ENCODE data around the gene CLDN34.

DNA sequence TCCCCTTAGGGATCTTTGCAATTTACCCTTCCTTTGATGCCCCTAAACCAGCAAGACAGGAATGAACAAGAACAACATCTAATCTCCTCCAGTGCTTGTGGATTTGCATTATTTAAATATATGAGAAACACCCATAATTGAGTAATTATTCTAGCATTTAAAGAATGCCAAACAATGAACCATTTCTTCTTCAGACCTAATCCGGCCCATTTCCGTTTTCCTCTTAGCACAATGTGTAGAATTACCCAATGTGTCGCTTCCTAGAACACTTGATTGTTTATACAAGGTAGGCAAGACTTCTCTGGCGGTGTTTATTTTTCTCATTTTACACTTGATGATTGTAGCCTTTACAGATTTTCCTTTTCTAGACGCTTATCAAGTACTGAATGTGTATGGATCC, 43.5 kb downstream of the CLDN34 start:
- TF ChIP-seq, protein P1, sequence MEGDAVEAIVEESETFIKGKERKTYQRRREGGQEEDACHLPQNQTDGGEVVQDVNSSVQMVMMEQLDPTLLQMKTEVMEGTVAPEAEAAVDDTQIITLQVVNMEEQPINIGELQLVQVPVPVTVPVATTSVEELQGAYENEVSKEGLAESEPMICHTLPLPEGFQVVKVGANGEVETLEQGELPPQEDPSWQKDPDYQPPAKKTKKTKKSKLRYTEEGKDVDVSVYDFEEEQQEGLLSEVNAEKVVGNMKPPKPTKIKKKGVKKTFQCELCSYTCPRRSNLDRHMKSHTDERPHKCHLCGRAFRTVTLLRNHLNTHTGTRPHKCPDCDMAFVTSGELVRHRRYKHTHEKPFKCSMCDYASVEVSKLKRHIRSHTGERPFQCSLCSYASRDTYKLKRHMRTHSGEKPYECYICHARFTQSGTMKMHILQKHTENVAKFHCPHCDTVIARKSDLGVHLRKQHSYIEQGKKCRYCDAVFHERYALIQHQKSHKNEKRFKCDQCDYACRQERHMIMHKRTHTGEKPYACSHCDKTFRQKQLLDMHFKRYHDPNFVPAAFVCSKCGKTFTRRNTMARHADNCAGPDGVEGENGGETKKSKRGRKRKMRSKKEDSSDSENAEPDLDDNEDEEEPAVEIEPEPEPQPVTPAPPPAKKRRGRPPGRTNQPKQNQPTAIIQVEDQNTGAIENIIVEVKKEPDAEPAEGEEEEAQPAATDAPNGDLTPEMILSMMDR (IDR thresholded peaks at IDR 0.05) = no peak
- TF ChIP-seq POLR2A (IDR thresholded peaks at IDR 0.05) = no peak
